ENCODE results near the gene PPP6R2.
"Not testable (repeated sequence)": the region's sequence is repeated elsewhere in the genome, so short reads cannot be mapped to it uniquely, and the experiment has no call there.

The PPP6R2 gene

DNA sequence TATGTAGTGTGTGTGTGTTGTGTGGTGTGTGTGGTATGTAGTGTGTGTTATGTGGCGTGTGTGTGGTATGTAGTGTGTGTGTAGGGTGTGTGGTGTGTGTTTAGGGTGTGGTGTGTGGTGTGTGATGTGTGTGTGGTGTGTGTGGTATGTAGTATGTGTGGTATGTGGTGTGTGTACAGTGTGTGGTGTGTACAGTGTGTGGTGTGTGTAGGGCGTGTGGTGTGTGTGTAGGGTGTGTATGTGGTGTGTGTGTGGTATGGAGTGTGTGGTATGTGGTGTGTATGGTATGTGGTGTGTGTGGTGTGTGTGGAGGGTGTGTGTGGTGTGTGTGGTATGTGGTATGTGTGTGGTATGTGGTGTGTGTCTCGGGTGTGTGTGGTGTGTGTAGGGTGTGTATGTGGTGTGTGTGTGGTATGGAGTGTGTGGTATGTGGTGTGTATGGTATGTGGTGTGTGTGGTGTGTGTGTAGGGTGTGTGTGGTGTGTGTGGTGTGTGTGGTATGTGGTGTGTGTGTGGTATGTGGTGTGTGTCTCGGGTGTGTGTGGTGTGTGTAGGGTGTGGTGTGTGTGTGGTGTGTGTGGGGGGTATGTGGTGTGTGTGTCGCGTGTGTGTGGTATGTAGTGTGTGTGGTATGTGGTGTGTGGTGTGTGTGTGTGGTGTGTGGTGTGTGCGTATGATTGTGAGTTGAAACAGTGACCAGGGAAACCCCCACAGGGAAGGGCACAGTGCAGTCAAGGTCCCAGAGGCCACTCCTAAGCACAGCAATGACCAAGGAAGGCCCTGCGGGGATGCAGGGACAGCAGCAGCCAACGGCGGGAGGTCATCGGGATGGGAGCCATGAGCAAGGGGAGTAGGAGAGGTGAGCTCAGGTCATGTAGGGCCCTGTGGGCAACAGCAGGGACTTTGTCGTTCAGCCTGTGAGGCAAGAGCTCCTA, 2.9 kb upstream of the PPP6R2 start:
- no peak for DNase-seq (ENCODE audit: low read depth in 2 of 2)

GRCh38 chr22:50341977-50342650, 1.0 kb upstream of the PPP6R2 start:
- peak; percentile 76 to 77 for DNase-seq (ENCODE audit: low read depth in 2 of 2)

GRCh38 chr22:50343541-50343935, 411 bp downstream of the PPP6R2 start:
- no peak for DNase-seq (ENCODE audit: low read depth in 2 of 2)

DNA sequence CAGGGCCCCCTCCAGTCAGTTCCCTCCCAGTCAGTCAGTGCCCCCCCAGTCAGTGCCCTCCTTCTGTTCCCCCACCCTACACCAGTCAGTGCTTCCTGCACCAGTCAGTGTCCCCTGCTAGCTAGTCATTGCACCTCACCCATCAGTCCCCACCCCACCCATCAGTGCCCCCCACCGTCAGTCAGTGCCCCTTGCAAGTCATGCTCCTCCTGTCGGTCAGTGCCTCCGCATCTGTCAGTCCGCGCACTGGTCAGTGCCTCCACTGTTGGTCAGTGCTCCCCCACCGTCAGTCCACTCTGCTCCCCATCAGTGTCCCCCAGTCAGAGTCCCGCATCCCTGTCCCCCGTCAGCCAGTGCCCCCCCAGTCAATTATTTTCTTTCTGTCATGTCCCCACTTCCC, 3.3 kb downstream of the PPP6R2 start:
- DNase-seq (ENCODE audit: low read depth in 2 of 2) = no peak

DNA sequence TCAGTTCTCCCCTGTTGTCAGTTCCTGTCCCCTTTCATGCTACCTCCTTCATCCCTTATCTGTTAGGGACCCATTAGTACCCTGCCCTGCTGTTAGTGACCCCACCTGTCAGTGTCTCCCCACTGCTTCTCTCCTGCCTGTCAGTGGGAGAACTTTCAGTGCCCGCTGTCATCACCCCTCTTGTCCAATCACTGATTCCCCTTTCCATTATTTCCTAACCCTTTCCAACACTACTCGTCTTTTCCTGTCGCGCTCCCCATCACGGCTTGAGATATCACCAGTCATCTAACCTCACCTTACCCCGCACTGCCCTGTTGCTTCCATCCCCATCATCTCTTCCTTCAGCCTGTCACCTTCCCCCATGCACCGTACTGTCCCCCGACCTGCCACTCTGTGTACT, 4.0 kb downstream of the PPP6R2 start:
- no peak for DNase-seq (ENCODE audit: low read depth in 2 of 2)

DNA sequence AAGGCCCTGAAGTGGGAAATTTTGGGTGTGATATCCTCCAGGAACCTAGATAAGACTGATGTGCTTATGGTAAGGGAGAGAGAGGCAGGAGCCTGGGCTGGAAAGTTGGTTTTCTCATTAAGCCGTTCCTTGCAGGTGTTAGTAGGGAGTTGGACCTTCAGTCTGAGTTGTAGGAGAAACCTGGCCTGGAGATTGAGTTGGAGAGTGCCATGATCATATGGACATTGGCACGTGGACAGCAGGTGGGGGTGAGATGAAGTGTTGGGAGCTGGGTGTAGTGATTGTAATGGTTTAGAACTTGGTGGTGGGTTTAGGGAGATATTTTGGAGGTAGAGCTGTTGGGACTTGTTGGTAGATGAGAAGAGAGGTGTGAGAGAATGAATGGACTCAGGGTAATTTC, 4.9 kb downstream of the PPP6R2 start:
- no peak for DNase-seq (ENCODE audit: low read depth in 2 of 2)

- DNase-seq (ENCODE audit: low read depth in 2 of 2) = no peak
These were observed 13.1 kb downstream of the PPP6R2 start for GRCh38 chr22:50356186-50356585.

DNA sequence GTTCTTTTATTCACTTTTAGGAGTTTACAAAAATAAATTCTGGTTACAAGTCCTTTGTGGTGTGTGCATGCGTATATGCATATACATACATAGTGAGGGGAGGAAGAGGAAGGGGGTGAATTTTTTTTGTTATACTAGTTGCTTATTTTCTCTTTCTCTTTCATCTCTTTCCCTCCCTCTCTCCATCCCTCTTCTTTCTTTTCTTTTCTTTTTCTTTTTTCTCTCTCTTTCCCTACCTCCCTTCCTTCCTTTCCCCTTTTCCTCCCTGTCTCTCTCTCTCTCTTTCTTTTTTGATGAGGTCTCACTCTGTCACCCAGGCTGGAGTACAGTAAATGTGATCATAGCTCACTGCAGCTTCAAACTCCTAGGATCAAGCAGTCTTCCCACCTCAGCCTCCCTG, 14.1 kb downstream of the PPP6R2 start:
- DNase-seq (ENCODE audit: low read depth in 2 of 2) = no peak

DNA sequence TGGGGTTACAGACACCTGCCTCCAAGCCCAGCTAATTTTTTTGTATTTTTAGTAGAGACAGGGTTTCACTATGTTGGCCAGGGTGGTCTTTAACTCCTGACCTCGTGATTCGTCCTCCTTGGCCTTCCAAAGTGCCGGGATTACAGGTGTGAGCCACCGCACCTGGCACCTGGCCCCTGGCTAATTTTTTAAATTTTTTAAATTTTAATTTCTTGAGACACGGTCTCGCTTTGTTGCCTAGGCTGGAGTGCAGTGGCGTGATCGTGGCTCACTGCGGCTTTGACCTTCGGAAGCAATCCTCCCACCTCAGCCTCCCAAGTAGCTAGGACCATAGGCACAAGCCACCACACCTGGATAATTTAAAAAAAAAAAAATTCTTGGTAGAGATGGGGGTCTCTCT, 14.6 kb downstream of the PPP6R2 start:
- no peak for DNase-seq (ENCODE audit: low read depth in 2 of 2)

- DNase-seq (ENCODE audit: low read depth in 2 of 2) = no peak
These were observed 17.5 kb downstream of the PPP6R2 start for GRCh38 chr22:50360578-50360977.

DNA sequence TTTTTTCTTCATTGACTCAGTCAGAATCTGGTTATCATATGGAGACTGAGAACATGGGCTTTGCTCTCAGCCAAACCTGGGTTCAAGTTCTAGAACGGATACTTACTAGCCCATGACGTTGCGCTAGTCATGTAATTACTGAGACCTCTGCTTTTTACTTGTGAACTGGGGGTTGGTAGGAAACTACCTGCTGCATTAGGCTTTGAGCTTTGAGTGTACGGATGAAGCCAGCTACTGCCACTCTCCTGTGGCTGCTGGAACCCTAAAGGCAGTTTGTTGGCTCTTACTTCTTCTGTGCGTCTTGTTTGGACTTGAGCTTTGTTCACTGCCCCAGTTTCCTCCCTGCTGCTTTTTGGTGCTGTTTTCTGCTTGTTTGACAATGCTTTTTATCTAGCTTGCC, 18.1 kb downstream of the PPP6R2 start:
- no peak for DNase-seq (ENCODE audit: low read depth in 2 of 2)

- DNase-seq (ENCODE audit: low read depth in 2 of 2) = no peak
These were observed 18.6 kb downstream of the PPP6R2 start for GRCh38 chr22:50361688-50362087.

GRCh38 chr22:50363166-50363802, 20.2 kb downstream of the PPP6R2 start:
- DNase-seq (ENCODE audit: low read depth in 2 of 2) = no peak

GRCh38 chr22:50363803-50364194, 20.7 kb downstream of the PPP6R2 start:
- not testable (repeated sequence) for DNase-seq (ENCODE audit: low read depth in 2 of 2)

DNA sequence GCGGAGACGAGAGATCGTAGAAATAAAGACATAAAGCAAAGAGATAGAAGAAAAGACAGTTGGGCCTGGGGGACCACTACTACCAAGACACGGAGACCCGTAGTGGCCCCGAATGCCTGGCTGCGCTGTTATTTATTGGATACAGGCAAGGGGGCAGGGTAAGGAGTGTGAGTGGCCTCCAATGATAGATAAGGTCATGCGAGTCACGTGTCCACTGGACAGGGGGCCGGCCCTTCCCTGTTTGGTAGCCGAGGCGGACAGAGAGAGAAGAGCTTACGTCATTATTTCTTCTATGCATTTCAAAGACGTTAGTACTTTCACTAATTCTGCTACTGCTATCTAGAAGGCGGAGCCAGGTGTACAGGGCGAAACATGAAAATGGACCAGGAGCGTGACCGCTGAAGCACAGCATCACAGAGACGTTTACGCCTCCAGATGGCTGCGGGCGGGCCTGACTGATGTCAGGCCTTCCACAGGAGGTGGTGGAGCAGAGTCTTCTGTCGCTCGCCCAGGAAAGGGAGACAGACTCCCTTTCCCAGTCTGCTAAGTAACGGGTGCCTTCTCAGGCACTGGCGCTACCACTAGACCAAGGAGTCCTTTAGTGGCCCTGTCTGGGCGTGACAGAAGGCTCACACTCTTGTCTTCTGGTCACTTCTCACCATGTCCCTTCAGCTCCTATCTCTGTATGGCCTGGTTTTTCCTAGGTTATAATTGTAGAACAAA, 24.8 kb downstream of the PPP6R2 start:
- DNase-seq (ENCODE audit: low read depth in 2 of 2) = no peak

DNA sequence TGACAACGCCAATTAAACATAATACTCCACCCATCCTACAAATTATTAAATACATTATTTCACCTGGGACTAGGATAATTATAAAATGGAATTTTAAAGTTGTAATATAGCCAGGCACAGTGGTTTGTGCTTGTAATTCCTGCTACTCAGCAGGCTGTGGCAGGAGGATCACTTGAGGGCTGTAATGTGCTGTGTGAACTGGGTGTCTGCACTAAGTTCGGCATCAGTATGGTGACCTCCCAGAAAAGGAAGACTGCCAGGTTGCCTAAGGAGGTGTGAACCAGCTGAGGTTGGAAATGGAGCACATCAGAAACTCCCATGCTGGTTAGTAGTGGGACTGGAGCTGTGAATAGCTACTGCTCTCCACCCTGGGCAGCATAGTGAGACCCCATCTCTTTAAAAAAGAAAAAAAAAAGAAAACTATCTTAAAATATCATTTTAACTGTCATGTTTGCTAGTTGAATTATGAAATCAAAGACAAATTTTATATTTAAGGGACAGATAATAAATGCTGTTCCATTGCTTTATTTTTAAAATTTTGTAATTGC, 28.0 kb downstream of the PPP6R2 start:
- DNase-seq (ENCODE audit: low read depth in 2 of 2) = no peak

GRCh38 chr22:50376085-50376651, 33.0 kb downstream of the PPP6R2 start:
- no peak for DNase-seq (ENCODE audit: low read depth in 2 of 2)

DNA sequence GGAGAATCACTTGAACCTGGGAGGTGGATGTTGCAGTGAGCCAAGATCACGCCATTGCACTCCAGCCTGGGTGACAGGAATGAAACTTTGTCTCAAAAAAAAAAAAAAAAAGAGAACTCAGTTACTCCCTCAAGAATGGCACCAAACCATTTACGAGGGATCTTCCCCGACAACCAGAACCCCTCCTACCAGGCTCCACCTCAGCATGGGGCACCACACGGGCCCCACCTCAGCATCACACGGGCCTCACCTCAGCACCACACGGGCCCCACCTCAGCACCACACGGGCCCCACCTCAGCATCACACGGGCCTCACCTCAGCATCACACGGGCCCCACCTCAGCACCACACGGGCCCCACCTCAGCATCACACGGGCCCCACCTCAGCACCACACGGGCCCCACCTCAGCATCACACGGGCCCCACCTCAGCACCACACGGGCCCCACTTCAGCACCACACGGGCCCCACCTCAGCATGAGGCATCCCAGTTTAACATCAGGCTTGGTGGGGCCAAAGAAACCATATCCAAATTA, 38.0 kb downstream of the PPP6R2 start:
- not testable (repeated sequence) for DNase-seq (ENCODE audit: low read depth in 2 of 2)

- no peak for DNase-seq (ENCODE audit: low read depth in 2 of 2)
These were observed 53.7 kb downstream of the PPP6R2 start for GRCh38 chr22:50396751-50397370.

DNA sequence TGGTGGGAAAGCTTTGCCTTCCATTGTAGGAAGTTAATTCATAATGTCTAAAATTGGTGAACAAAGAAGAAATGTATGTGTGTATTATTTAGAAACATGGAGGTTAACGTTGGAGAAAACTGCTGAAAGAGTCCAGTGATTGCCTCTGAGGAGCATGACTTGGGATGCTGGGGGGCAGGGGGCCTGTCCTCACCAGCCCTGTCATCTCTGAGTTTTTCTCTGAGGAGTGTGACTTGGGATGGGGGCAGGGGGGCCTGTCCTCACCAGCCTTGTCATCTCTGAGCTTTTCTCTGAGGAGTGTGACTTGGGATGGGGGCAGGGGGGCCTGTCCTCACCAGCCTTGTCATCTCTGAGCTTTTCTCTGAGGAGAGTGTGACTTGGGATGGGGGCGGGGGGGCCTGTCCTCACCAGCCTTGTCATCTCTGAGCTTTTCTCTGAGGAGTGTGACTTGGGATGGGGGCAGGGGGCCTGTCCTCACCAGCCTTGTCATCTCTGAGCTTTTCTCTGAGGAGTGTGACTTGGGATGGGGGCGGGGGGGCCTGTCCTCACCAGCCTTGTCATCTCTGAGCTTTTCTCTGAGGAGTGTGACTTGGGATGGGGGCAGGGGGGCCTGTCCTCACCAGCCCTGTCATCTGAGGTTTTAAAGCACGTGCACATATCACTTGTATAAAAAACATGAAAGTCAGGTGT, 54.4 kb downstream of the PPP6R2 start:
- not testable (repeated sequence) for DNase-seq (ENCODE audit: low read depth in 2 of 2)

Measured in stimulated activated CD8-positive, alpha-beta memory T cell treated with anti-CD3 and anti-CD28 coated beads, Interleukin-7, amount 100 ng/mL, for 4 hours (primary cell).